Mucosa of descending colon (tissue), 3 donors: Measurements from ENCODE around the gene RUVBL1. TPM values are rescaled to one million over a fixed set of nuclear protein-coding genes. Genes with fewer than 3 reads are reported as not detected.

Source experiments
- ATAC-seq: fragments of 200-7000 bp; cut with Tn5 transposase; one replicate; pipeline ENCODE4 v1.9.1; 2020; ENCODE audit warnings: mild to moderate bottlenecking, moderate library complexity
- DNase-seq, 3 donors: peaks; one replicate each; pipeline ENCODE4 v3.0.0-alpha.2; 2020
- H3K36me3 ChIP-seq: fragments of 200-600 bp; one replicate; pipeline ENCODE4 v1.8.0; 2021; ENCODE audit warnings: low read depth, mild to moderate bottlenecking
- H3K4me1 ChIP-seq: fragments of 200-600 bp; one replicate; pipeline ENCODE4 v1.8.0; 2021; ENCODE audit warnings: low read depth, mild to moderate bottlenecking
- H3K4me3 ChIP-seq: fragments of 200-600 bp; one replicate; pipeline ENCODE4 v1.8.0; 2021; ENCODE audit warnings: mild to moderate bottlenecking
- H3K9me3 ChIP-seq: fragments of 200-600 bp; one replicate; pipeline ENCODE4 v1.8.0; 2021; ENCODE audit warnings: mild to moderate bottlenecking
- CTCF ChIP-seq: fragments of 200-600 bp; IDR thresholded peaks from one replicate; pipeline ENCODE4 v1.8.0; 2022; ENCODE audit warnings: antibody characterized with exemption, mild to moderate bottlenecking
- intact Hi-C, 2 donors: fragments of 100-400 bp; cut with DNase I in 1 of 2; cut with micrococcal nuclease in 1 of 2; formaldehyde crosslinking; loops; one replicate each; pipeline versions ENCODE4 v1.11.0 to v1.11.1; 2022; cut with DNase I, micrococcal nuclease
- long read RNA-seq, 2 donors: library from polyadenylated mRNA; unstranded; transcript quantifications; one replicate each; pipeline ENCODE4 v2.0.0, GENCODE V29; 2019 to 2021
- total RNA-seq, 3 donors: library from RNA; stranded (reverse); fragmentation: NEBNext Ultra II Directional in 2 of 3; extraction: Animal tissue kit (Norgen Biotek cat#: 25700) in 2 of 3; gene quantifications; one replicate each; pipeline versions ENCODE4 v1.2.1 to v1.2.4, GENCODE V29; 2021 to 2023
- donor health status: DM: no; HTN: no; CAD: no; lungs with moderate emphysema.
- donor health status: DM: no; HTN: no; CAD: no.
- donor health status: DM: no; HTN: yes; CAD: no.

The RUVBL1 gene
- total RNA-seq, result 10 to 100 TPM; 12.1 to 19.0 (median 15.6) TPM
- long read RNA-seq, donor 1, transcript RUVBL1-201 (11 exons, 1,761 nt), result major isoform, 6 of 22 reads
- long read RNA-seq, donor 1, partial matches to known transcripts, result 0 of 22 reads
- long read RNA-seq, donor 1, other reads (novel, unspliced or antisense), result 16 of 22 reads
- long read RNA-seq, donor 2, transcript RUVBL1-201 (11 exons, 1,761 nt), result major isoform, 6 of 13 reads
- long read RNA-seq, donor 2, partial matches to known transcripts, result 5 of 13 reads
- long read RNA-seq, donor 2, other reads (novel, unspliced or antisense), result 2 of 13 reads

- H3K4me3 ChIP-seq, result peak within 1 kb of the TSS; percentile 76
- peaks cover 6% of the 10 kb centered on the region for H3K4me1 ChIP-seq
- H3K9me3 ChIP-seq, result no peaks in the 10 kb centered on the region
- no peak for TF ChIP-seq CTCF
- intact Hi-C loops, result no loop called here
- DNase-seq (peak; percentile 97 to 98 (median 97)), ATAC-seq (peak; percentile 100)
- H3K36me3 ChIP-seq, result no peaks in the 10 kb centered on the region
Observed at GRCh38 chr3:128123538-128124368, at the start of gene RUVBL1. RUVBL1 (minus strand) TSS chr3:128123812; CDS start chr3:128123724, 88 bp downstream.

GRCh38 chr3:128173200-128173599, 49.6 kb upstream of the RUVBL1 start:
- no peak overlapping the region for H3K4me3 ChIP-seq
- no peaks in the 10 kb centered on the region for H3K4me1 ChIP-seq
- no peak for DNase-seq
- ATAC-seq, result no peak
- TF ChIP-seq CTCF, result no peak
- intact Hi-C loops, result no loop called here
- no peaks in the 10 kb centered on the region for H3K9me3 ChIP-seq
- H3K36me3 ChIP-seq, result no peaks in the 10 kb centered on the region

- H3K36me3 ChIP-seq, result no peaks in the 10 kb centered on the region
- TF ChIP-seq CTCF, result peak; percentile 34
- H3K4me3 ChIP-seq, result no peak overlapping the region
- ATAC-seq (peak; percentile 85), DNase-seq (peak in 2 of 3 donors; percentile 35 to 69)
- intact Hi-C loops, result no loop called here
- H3K4me1 ChIP-seq, result no peaks in the 10 kb centered on the region
- H3K9me3 ChIP-seq, result no peaks in the 10 kb centered on the region
Observed at GRCh38 chr3:128170866-128171516, 47.4 kb upstream of the RUVBL1 start.

GRCh38 chr3:128168836-128169235, 45.2 kb upstream of the RUVBL1 start:
- Histone ChIP-seq H3K36me3 (no peaks in the 10 kb centered on the region), H3K4me1 (no peaks in the 10 kb centered on the region), H3K4me3 (no peak overlapping the region), H3K9me3 (no peaks in the 10 kb centered on the region)
- ATAC-seq (no peak), DNase-seq (no peak)
- no peak for TF ChIP-seq CTCF
- intact Hi-C loops, result no loop called here

GRCh38 chr3:128167973-128168674, 44.5 kb upstream of the RUVBL1 start:
- intact Hi-C loops, result no loop called here
- Histone ChIP-seq H3K4me3 (no peak overlapping the region), H3K4me1 (no peaks in the 10 kb centered on the region), H3K9me3 (no peaks in the 10 kb centered on the region), H3K36me3 (no peaks in the 10 kb centered on the region)
- no peak for TF ChIP-seq CTCF
- no peak for ATAC-seq
- DNase-seq, result no peak
